Stimulated activated CD4-positive, alpha-beta T cell treated with anti-CD3 and anti-CD28 coated beads, Interleukin-1b, Interleukin-23, amount 100 ng/mL, for 1 hour (primary cell): Measurements from ENCODE around the gene ARHGAP26.

Experiments
- DNase-seq, 2 donors: peaks; one replicate each; pipeline ENCODE4 v3.0.0-alpha.2; 2020; ENCODE audit warnings: low read depth in 2 of 2

The ARHGAP26 gene

DNA sequence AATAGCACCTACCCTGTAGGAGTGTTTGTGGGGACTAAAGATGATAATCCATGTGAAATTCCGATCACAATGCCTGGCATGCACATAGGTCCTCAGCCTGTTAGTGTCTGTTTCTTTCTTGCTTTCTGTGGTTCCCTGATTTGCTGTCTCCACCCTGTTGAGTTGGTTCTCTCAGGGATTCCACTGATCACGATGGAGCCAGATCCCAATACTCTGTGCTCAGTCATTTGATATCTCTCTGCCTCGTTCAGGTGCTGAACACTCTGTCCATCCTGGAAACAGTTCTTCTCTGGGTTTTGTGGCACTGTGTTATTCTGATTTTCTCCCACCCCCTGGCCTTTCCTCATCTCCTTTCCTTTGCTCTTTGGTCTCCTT is 60.8 kb downstream of the ARHGAP26 start:
- no peak for DNase-seq

DNA sequence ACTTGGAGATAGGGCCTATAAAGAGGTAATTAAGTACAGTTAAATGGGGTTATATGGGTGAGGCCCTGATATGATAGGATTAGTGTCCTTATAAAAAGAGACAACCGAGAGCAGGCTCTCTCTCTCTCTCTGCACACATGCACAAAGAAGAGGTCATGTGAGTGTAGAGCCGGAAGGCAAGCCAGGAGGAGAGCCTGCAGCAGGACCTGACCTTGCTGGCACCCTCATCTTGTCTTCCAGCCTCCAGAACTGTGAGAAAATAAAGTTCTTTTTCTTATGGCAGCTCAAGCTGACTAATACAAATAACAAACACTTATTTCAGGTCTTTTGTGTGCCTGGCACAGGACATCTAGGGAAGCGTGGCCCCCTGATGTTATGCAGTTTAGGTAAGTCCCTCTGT is 62.1 kb downstream of the ARHGAP26 start:
- no peak for DNase-seq

DNA sequence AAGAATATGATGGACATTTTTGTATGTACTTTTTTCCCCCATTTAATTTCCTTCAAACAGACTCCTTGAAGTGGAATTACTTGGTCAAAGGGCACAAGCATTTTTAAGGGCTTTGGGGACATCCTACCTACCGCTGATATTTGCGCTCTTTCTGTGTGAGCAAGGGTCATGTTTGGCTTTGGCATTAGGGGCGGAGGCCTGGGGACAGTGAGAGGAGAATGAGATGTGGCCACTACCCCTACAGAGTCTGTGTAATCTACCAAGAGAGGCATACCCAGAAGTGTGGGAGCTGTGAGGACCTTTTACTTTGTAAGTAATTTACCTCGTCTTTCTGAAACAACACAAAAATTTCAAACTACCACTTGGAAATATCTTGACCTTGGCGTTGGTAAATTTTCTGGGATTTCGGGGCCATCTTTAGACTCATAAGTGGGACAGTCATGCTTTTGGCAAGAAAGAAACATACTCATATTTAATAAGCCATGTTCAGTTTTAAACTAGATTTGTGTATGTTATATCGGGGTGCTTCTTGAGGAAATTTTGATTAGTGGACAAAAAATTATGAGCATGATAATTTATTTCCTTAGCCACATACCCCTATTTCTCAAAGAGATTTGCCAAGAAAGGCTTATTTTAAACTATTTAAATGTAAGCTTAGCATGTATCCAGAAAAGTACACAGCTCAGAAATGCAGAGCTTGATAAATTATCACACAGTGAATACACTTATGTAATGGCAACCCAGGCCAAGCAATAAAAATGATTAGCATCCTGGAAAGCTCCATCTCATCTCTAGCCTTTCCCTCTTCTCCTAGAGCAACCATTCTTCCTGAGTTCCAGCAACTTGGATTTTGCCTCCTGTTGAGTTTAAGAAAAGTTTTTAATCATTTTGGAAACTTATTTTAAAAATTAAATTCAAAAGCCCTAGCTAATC is 63.6 kb downstream of the ARHGAP26 start:
- DNase-seq = no peak

DNA sequence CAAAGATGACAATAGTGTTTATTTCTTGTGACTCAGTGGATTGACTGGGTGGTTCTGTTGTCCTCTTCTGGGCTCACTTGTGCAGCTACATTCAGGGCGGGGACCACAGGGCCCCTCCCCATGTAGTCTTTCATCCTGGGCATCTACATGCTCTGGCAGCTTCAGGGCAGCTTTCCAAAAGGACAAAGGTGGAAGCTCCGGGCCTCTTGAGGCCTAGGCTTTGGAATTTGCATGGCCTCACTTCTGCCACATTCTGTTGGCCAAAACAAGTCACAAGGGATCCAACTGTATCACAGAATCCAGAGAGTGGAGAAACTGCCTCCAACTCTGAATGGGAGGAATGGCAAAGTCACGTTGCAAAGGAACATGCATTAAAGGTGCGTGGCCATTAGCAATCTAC is 64.3 kb downstream of the ARHGAP26 start:
- no peak for DNase-seq

DNA sequence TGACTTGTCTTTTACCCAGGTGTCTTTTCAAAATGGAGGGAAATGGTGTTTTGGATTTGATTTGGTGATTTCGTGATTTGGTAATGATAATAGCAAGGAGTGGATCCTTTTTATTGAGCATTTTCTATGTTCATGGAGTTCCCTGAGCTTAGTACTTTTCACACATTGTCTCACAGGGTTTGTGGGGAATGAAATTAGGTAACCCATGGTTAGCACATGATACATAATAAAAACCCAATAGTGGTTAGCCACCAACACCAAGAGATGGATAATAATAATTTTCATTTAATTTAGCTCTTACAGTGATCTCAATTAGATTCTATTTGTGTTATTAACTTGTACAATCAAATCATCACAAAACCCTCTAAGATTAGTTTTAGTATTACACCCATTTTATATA is 65.4 kb downstream of the ARHGAP26 start:
- DNase-seq = no peak

DNA sequence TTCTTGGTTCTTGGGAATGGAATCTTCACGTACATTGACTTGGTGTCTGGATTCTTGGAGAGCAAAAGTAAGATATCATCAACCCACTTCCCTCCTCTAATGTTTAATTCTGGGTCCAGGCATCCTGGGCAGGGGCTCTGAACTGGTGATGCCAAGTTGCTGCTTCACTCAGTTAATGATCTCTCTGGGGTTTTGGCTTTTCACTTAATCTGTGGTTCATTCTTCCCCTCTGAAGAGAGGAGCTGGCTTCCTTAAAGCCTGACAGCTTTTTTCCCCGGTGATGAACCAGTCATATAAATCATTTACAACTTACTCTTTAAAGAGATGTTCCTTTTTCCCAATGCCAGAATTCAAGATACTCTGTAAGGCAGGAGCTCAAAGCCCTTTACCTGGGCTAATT is 65.9 kb downstream of the ARHGAP26 start:
- no peak for DNase-seq

DNA sequence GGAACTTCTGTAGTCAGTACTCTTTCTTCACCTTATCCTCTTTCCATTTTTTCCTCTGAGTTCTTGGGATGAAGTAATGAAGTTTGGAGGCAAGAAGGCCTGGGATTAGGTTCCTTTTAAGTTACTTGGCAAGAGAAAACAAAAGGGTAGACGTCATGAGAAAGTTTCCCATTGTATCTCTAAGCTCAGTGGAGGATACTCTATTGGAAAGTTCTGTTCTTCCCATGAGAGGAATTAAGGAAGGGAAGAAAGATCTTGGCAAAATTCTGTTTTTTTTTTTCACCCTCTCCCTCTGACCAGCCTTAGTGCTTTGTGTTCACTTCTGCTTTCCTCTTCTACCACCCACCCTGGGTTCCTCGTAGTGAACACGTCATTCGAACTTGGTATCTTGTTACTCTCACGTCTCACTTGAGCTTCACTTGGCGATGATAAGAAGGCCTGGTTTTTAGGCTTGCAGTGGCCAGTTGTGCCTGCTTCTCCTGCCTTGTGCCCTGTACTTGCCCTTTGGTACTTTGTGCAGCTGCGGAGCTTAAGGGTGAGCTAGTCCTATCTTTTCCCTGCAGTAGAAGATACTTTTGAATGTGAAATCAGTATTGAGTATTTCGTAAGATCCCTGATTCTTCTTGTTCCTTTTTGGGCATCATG is 67.0 kb downstream of the ARHGAP26 start:
- no peak for DNase-seq

DNA sequence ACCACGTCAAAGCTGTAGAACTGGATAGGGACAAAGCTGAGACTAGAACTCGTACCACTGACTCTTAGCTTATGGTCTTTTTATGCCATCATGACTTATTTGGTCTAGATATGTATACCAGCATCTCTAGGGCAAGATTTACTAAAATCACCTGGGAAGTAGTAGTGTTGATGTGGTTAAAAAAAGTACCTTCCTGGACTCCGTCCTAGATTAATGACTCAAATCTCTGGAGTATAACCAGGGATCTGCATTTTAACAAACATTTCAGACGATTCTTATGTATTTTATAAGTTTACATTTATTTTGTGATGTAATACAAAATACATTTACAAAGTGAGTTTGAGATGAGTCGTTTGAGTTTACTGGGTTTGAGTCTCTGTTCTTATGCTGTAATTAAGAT is 68.7 kb downstream of the ARHGAP26 start:
- DNase-seq = no peak

DNA sequence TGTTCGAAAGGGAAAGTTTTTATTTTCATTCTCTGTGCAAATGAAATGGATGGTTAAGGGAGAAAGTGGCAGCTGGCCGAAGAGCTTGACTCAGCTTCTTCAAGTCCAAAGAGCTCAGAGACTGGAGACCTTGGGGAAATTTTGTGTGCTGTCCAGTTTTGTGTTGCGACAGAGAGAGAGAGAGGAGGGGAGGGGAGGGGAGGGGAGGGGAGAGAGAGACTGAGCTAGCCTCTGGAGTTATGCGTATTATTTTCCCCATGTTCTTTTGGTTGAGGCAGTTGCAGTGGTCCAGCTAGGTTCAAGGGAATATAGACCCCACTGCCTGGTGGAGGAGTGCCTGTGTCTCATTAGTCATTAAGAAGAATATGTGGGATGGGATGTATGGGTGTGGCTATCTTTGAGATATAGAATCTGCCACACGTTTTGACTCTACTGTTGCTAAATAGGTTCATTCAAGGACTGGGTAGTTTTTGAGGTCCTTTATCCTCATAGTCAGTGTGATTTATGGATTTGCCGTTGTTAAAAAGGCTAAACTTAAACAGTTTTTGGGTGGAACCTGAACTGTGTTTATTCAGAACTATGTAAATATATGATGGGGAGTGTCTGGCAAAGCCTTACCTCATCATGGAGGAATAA is 69.7 kb downstream of the ARHGAP26 start:
- DNase-seq = no peak

DNA sequence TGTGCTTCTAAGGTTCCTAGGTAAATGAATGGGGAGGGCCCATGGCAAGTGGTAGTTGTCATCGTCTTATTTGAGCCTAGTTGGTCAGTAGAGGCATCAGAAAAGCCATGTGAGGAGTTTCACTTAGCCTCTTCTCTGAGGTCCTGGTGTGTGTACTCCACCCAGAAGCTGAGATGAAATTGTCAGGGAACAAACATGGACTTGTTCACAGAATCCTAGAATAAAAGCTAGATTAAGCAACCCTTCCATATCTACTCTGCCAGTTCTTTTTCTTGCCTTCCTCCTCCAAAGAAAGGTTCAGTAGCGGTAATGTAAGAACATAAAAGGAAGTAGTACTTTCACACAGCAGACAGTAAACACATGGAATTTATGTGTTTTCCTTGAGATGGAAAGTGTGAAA is 70.4 kb downstream of the ARHGAP26 start:
- DNase-seq = no peak

DNA sequence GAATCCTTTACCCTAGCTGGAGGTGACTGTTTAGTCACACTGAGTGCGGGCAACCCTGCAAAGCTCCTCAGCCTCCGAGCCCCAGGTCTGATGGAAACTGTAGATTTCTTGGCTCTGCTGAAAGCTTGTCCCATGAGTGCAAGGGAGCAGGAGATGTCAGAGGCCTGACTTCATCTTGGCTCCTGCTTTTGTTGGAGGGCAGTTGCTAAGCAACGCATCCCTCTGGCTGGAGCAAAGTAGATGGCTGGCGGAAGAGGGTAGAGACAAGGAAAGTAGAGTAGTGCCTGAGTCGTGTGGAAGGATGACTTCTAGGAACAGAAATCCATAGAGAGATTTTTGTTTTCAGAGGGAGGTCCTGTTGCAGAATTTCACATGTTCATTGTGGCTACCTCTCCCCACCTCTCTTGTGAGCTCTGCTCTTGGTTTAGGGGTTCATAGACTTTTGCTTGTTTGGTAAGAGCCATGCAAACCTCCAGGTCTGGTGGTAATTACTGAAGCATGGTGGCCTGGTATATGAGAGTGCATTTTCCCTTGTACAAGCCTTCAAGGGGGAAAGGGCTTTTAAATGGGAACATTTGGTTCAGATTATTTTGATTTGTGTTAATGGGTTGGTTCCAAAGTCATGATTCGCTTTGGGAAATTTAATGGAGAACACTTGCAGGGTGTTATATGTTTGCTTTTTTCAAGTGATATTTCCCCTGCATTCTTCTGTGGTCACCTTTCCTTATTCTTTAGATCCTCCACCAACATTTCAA is 71.5 kb downstream of the ARHGAP26 start:
- DNase-seq = no peak

DNA sequence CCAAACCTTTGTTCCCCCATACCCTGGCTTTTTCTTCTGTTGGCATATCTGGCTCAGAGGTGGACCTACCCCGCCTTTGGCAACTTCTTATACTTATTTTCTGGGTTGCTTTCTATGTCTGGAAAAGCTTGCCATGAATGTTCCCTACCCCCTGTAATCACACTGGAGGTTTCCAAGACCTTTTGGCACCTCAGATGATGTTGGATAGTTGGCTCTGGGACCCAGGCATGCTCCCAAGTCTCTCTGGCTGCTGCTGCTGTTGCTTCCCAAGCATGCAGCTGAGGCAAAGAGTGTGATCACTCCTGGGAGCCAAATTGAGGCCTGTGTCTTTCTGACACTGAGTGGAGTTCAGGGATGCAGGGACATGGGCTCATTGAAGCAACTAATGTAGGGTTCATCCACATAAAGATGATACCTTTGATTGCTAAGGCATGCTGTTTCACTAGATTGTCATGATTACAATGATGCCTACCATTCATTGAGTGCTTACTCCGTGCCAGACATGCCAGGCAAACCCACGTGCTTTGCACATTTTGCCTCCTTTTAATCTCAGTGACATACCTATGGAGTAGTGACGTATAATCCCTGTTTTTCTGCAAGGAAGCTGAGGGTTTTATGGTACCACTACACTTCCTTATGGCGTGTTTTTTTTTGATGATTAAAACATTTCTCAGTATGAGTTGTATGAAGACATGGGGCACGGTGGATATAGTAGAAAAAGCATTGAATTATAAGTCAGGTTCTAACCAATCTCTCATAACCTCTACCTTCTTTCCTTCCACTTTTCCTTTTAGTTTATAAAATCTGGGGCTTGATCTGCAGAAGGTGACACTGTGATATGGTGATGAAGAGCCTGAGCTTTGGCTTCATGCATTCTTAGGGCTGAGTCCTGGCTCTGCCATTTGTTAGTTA is 73.1 kb downstream of the ARHGAP26 start:
- no peak for DNase-seq

DNA sequence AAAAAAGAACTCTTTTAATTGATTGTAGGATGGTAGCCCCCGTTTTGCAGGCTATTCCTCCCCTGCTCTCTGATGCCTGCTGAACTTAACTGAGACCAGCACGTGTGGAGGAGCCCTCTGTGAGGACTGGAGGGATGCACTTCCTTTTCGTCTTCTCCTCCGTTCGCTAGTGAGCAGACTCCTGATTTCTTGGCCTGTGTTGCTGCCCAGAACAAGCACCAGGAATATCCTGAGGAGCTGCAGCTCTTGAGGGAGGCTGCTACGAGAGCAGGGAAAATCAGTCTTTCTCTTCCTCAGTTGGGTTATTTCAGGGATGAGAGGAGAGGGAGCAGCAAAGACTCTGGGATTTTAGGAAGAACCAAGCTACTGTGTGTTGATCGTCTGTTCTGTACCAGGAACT is 74.7 kb downstream of the ARHGAP26 start:
- no peak for DNase-seq

DNA sequence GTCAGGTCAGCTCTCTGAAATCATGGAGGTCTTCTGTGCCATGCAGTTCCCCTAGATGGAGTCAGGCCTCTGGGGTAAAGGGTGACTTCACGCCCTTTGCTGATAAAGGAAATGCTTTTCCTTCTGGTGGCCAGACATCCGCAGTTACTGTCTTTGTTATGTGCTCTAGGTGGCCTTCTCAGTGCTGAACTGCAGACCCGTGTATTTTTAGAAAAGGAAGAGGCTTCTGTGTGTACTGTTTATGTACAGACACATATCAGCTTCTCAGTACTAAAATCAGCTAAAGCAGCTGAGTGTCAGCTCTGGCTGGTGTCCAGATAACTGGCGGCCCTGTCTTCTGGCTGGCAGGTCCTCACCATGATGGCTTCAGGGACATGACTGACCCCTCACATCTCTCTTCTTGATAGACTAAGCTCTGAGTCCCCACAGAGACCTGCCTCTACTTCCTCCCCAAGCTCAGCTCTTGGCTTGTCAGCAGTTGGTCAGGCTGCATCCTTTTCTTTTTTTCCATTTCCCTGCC is 75.3 kb downstream of the ARHGAP26 start:
- no peak for DNase-seq

DNA sequence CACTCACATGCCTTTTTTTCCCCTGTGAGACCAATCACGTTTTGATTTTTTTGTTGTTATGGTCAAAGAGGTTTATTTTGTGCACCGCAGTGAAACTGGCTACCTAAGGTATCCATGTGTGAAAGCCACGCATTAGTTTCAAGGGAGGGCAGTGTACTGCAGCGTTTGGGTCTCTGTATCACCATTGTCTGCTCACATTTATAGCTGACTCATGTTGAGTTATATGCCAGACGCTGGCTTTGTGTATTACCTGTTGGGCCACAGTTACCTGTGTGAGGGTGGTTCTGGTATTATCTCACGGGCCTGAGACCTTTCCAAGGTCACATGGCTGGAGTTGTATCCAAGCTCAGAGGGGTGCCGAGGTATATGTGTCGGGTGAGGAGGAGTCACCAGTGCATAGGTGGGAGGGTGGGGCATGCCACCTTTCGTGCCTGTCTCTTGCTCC is 75.8 kb downstream of the ARHGAP26 start:
- DNase-seq = no peak

DNA sequence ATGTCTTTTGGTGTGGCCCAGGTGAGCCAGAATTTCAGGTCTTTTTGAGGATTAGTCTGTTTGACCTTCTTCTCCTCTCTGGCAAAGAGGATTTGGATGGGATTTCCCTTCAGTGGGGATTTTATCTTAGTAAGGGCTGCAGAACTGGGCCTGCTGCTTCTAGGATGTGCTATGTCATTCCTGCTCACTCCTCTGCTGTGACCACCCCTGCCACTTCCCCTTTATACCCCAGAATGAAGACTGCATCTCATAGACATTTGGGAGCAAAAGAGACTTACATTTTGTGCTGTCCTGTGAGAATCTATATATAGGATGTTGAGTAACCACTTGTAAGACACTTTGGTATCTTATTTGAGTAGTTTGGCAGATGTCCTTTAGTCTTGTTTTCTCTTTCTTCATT is 76.2 kb downstream of the ARHGAP26 start:
- DNase-seq = no peak

DNA sequence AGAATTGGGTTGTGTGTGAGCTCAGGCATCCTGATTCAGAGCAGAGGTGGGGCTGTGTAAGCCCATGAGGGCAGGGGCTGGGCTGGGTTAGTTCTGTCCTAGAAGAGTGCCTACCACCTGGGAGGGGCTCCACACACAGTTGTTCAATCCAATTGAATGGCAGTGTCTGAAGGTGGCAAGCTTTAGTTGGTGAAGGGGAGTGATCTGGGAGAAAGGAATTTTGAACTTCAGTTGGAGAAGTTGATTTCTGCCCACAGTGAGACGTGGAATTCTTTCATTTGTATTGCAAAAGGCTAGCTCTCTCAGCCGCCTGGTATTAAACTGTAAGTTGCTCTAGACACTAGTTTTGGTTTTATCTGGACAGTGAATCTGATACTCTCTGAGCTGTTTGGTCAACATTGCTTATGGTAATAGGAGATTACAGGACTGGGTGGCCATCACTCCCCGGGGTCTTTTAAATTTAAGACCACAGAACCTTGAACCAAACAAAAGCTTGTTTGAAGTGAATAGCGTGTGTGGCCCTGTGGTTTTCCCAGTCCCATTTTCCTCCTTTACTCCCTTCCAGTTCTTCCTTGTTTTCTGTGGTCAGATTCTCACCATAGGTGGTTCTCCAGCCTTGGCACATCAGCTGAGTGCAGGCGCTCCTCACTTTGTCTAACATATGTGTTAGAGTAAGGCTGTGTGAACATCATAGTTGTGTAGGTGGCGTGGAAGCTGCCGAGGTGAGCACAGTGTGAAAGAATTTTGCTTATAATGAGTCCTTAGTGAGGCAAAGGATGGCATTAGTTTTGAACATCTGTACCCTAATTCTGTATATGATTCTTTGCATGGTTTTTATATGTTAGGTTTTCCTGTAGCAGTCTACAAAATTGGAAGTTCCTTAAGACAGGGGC is 78.0 kb downstream of the ARHGAP26 start:
- no peak for DNase-seq

DNA sequence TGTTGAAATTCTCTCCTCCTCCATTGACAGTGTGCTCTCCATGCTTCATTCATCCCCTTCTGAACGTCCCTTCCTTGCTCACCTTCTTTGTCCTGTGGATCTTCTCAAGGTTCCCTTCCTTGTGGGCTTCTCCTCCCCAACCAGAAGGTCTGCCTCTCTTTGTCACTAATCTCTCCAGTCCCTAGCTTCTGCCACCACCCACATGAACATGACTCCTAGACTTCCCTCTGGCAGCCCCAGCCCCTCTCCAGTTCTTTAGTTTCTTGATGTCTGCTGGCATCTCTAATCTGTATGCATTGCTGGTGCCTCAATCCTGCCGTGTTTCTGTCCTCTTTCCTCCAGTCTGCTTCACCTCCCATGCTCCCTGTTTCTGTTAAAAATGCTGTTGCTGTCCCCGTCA is 79.3 kb downstream of the ARHGAP26 start:
- no peak for DNase-seq

DNA sequence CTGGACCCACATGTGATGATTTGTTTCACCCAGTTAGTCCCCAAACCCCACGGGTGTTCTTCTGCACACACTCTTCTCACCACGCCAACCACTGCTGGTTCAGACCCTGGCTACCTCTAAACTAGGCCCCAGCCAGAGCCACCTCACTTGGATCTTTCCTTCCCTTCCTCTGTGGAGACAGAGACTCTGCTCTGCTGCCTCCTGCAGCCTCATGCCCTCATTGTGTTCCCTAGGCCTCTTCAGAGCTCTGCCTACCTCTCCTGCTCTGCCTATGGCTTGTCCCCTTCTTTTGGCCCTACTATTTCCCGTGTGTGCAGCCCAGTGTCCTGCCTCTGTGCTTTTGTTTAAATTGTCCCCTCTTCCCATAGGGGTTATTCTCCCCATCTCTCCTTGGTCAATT is 79.7 kb downstream of the ARHGAP26 start:
- no peak for DNase-seq

DNA sequence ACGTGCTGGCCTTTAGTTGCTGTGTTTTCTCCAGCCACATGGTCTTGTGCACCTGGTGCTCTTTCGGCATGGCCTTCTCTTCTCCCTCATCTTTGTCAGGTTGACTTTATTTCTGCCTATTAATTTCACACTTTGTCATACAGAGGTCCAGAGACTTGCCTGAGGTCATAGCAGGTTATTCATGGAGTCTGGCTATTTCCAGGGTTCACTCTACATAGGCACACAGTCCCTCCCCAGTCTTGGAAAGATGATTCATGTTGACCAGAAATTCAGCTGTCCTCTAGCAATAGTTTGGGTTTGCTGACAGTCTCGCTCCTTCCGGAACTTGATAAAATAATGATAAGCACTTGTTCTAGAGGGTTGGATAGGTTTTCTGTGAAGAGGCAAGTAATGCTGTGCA is 81.6 kb downstream of the ARHGAP26 start:
- no peak for DNase-seq
